HEK293T (cell line): ENCODE measurements around the gene ETFDH.

Experiments used
- ARNT ChIP-seq: fragments of 450-650 bp; IDR thresholded peaks from 2 replicates; pipeline ENCODE4 v1.6.1; 2017; ENCODE audit warnings: mild to moderate bottlenecking
- CTBP1 ChIP-seq: fragments of 450-650 bp; IDR thresholded peaks from 2 replicates; pipeline ENCODE4 v1.6.1; 2016; ENCODE audit warnings: borderline replicate concordance
- FOXA1 ChIP-seq: fragments of 450-650 bp; IDR thresholded peaks from 2 replicates; pipeline ENCODE4 v1.6.1; 2016; ENCODE audit warnings: mild to moderate bottlenecking
- LEF1 ChIP-seq: fragments of 450-650 bp; IDR thresholded peaks from 2 replicates; pipeline ENCODE4 v1.6.1; 2017; ENCODE audit warnings: mild to moderate bottlenecking, borderline replicate concordance
- NFRKB ChIP-seq: fragments of 450-650 bp; IDR thresholded peaks from 2 replicates; pipeline ENCODE4 v1.6.1; 2016; ENCODE audit warnings: mild to moderate bottlenecking, moderate library complexity
- TARDBP ChIP-seq: fragments of 450-650 bp; IDR thresholded peaks from 2 replicates; pipeline ENCODE4 v1.6.1; 2016
- TF ChIP-seq, protein P1 (sequence below): fragments of 450-650 bp; IDR thresholded peaks from 2 replicates; pipeline ENCODE4 v1.6.1; 2016

DNA sequence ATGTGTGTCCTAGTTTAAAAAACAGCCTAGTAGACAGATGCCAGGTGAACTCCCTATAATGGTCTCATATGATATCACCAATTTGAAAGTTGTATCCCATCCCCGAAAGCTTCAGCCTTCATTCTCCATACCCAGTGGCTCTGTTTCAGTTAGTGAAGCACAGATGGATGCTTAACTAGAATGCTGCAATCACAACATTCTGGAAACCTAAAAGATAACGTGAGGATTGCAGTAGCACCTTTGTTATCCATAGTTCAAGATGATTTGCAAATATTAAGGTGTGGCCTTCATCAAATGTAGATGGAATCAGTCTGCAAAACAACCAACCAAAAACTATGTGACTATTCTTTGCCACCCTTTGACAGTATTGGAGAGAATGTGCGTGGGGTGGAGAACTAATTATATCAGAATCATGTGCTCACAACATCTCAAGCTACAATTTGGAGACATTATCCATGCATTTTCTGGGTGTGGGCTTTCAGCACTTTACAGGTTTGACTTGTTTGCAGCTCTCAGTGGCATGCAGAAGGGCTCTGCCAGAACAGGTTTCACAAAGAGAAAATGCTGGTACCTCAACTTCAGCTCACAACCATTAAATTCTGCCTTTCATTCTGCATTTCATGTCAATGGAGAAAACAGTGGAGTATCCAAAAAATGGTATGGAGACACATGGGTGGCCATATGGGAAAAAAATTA lies 69.4 kb downstream of the ETFDH start:
- TF ChIP-seq TARDBP (no peak), FOXA1 (no peak), LEF1 (no peak), NFRKB (no peak), CTBP1 (no peak), ARNT (no peak)
- TF ChIP-seq, protein P1, sequence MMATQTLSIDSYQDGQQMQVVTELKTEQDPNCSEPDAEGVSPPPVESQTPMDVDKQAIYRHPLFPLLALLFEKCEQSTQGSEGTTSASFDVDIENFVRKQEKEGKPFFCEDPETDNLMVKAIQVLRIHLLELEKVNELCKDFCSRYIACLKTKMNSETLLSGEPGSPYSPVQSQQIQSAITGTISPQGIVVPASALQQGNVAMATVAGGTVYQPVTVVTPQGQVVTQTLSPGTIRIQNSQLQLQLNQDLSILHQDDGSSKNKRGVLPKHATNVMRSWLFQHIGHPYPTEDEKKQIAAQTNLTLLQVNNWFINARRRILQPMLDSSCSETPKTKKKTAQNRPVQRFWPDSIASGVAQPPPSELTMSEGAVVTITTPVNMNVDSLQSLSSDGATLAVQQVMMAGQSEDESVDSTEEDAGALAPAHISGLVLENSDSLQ: no peak
